GM19372 (cell line): ENCODE results near the gene MAST1.
A peak's percentile ranks its signal among the peaks of the same experiment; 100 is the strongest.
"Not testable (repeated sequence)": the region's sequence is repeated elsewhere in the genome, so short reads cannot be mapped to it uniquely, and the experiment has no call there.

Experiments
- ATAC-seq: cut with Tn5 transposase; IDR thresholded peaks from one replicate; pipeline ENCODE4 v1.9.1; 2021; ENCODE audit warnings: mild to moderate bottlenecking, low read depth, moderate library complexity; ENCODE audit not compliant: unreplicated experiment

Gene MAST1

GRCh38 chr19:12838182-12838885 lies at the start of gene MAST1:
TSS of gene MAST1 (plus strand) at chr19:12838515. CDS start at chr19:12838573, 58 bp downstream.
- ATAC-seq = no peak

- no peak for ATAC-seq
Observed at GRCh38 chr19:12788682-12789097, 49.6 kb upstream of the MAST1 start.

GRCh38 chr19:12789098-12789903 lies 49.0 kb upstream of the MAST1 start:
- ATAC-seq = no peak

GRCh38 chr19:12789904-12790619 lies 48.3 kb upstream of the MAST1 start:
- peak; percentile 36 for ATAC-seq

- ATAC-seq = no peak
Observed at GRCh38 chr19:12790628-12791344, 47.5 kb upstream of the MAST1 start.

GRCh38 chr19:12791345-12792050 lies 46.8 kb upstream of the MAST1 start, which contains the start of gene JUNB:
TSS of gene JUNB (plus strand) at chr19:12791486. CDS start at chr19:12791772, 286 bp downstream.
- ATAC-seq = peak; percentile 25

- ATAC-seq = no peak
Observed at GRCh38 chr19:12792051-12792852, 46.1 kb upstream of the MAST1 start.

- ATAC-seq = no peak
Observed at GRCh38 chr19:12792853-12793289, 45.4 kb upstream of the MAST1 start.

GRCh38 chr19:12793290-12794195 lies 44.8 kb upstream of the MAST1 start:
- peak; percentile 37 for ATAC-seq

GRCh38 chr19:12794196-12794941 lies 43.9 kb upstream of the MAST1 start:
- ATAC-seq = no peak

GRCh38 chr19:12794971-12795381 lies 43.3 kb upstream of the MAST1 start:
- no peak for ATAC-seq

GRCh38 chr19:12796146-12797071 lies 41.9 kb upstream of the MAST1 start:
- no peak for ATAC-seq

- ATAC-seq = no peak
Observed at GRCh38 chr19:12797141-12797587, 41.2 kb upstream of the MAST1 start.

- not testable (repeated sequence) for ATAC-seq
Observed at GRCh38 chr19:12797607-12798006, 40.7 kb upstream of the MAST1 start.

GRCh38 chr19:12799742-12800465 lies 38.4 kb upstream of the MAST1 start:
- ATAC-seq = no peak

- no peak for ATAC-seq
Observed at GRCh38 chr19:12800466-12800770, 37.9 kb upstream of the MAST1 start.
